HEK293 (cell line): ENCODE results near the gene NINL.
A peak's percentile ranks its signal among the peaks of the same experiment; 100 is the strongest.

Experiments
- CTCF ChIA-PET: fragments of 350-600 bp; formaldehyde crosslinking; extraction: SDS; loops from one replicate; lab custom pipeline; 2021; ENCODE audit warnings: antibody characterized with exemption; lab: Yijun Ruan, JAX
- POLR2A ChIA-PET: fragments of 300-600 bp; formaldehyde crosslinking; extraction: SDS; loops from one replicate; lab custom pipeline; 2020; ENCODE audit warnings: antibody characterized with exemption, inconsistent platforms; lab: Yijun Ruan, JAX
- H3K27ac ChIP-seq: fragments of 200-500 bp; sonication (Bioruptor generic); 2 replicates; pipeline ENCODE4 v1.5.1; 2014; ENCODE audit warnings: low read depth, low read length, control low read depth, inconsistent platforms; ENCODE audit errors: extremely low read depth
- H3K36me3 ChIP-seq, 2 experiments: fragments of 200-500 bp in 1 of 2; sonication (Bioruptor generic) in 1 of 2; 1 replicate in 1 of 2; 2 replicates in 1 of 2; pipeline ENCODE4 v1.5.1; 2014 to 2017; ENCODE audit warnings: inconsistent platforms in 2 of 2, low read length in 2 of 2; ENCODE audit not compliant: control insufficient read depth in 2 of 2, insufficient read depth in 1 of 2
- H3K4me1 ChIP-seq: fragments of 200-500 bp; sonication (Bioruptor generic); 2 replicates; pipeline ENCODE4 v1.5.1; 2014; ENCODE audit warnings: mild to moderate bottlenecking, low read length, inconsistent platforms; ENCODE audit not compliant: control insufficient read depth, insufficient read depth
- H3K4me3 ChIP-seq: 2 replicates; pipeline ENCODE4 v1.5.1; 2011; ENCODE audit warnings: low read depth, mild to moderate bottlenecking, control low read depth, low read length, moderate library complexity
- H3K9me3 ChIP-seq: fragments of 200-500 bp; sonication (Bioruptor generic); 2 replicates; pipeline ENCODE4 v1.5.1; 2014; ENCODE audit warnings: low read depth, low read length, inconsistent platforms; ENCODE audit not compliant: control insufficient read depth, insufficient read depth
- FEZF1 ChIP-seq: fragments of 450-650 bp; formaldehyde crosslinking; IDR thresholded peaks from 2 replicates; pipeline ENCODE4 v1.5.1; 2016; ENCODE audit warnings: missing biosample characterization, missing genetic modification characterization
- IKZF3 ChIP-seq: fragments of 450-650 bp; IDR thresholded peaks from 2 replicates; pipeline ENCODE4 v1.5.0; 2018; ENCODE audit warnings: missing biosample characterization, mild to moderate bottlenecking, missing genetic modification characterization, moderate library complexity
- MZF1 ChIP-seq: fragments of 450-650 bp; formaldehyde crosslinking; IDR thresholded peaks from 2 replicates; pipeline ENCODE4 v1.5.1; 2017; ENCODE audit warnings: missing biosample characterization, missing genetic modification characterization, borderline replicate concordance
- PRDM4 ChIP-seq: fragments of 450-650 bp; formaldehyde crosslinking; IDR thresholded peaks from 2 replicates; pipeline ENCODE4 v1.5.1; 2017; ENCODE audit warnings: missing biosample characterization, missing genetic modification characterization
- SCRT1 ChIP-seq: fragments of 450-650 bp; formaldehyde crosslinking; IDR thresholded peaks from 2 replicates; pipeline ENCODE4 v1.5.1; 2016; ENCODE audit warnings: missing biosample characterization, missing genetic modification characterization, borderline replicate concordance
- SETDB1 ChIP-seq: IDR thresholded peaks from one replicate; pipeline ENCODE4 v1.6.1; 2017; ENCODE audit warnings: mild to moderate bottlenecking, low read length, moderate library complexity, mixed read lengths; ENCODE audit not compliant: insufficient read length
- SP2 ChIP-seq: fragments of 450-650 bp; formaldehyde crosslinking; IDR thresholded peaks from 2 replicates; pipeline ENCODE4 v1.5.1; 2016; ENCODE audit warnings: missing biosample characterization, missing genetic modification characterization
- SP3 ChIP-seq: fragments of 450-650 bp; formaldehyde crosslinking; IDR thresholded peaks from 2 replicates; pipeline ENCODE4 v1.5.1; 2016; ENCODE audit warnings: missing biosample characterization, missing genetic modification characterization
- WT1 ChIP-seq: fragments of 450-650 bp; formaldehyde crosslinking; IDR thresholded peaks from 2 replicates; pipeline ENCODE4 v1.5.1; 2016; ENCODE audit warnings: missing biosample characterization, missing genetic modification characterization
- ZBTB1 ChIP-seq: fragments of 450-650 bp; formaldehyde crosslinking; IDR thresholded peaks from 2 replicates; pipeline ENCODE4 v1.5.1; 2016; ENCODE audit warnings: missing biosample characterization, missing genetic modification characterization
- ZBTB20 ChIP-seq: fragments of 450-650 bp; formaldehyde crosslinking; IDR thresholded peaks from 2 replicates; pipeline ENCODE4 v1.5.1; 2016; ENCODE audit warnings: missing biosample characterization, missing genetic modification characterization
- ZBTB26 ChIP-seq: fragments of 450-650 bp; formaldehyde crosslinking; optimal IDR thresholded peaks from 2 replicates; pipeline ENCODE3; 2016; ENCODE audit warnings: missing biosample characterization, mild to moderate bottlenecking, missing genetic modification characterization
- ZBTB48 ChIP-seq: fragments of 450-650 bp; formaldehyde crosslinking; IDR thresholded peaks from 2 replicates; pipeline ENCODE4 v1.5.1; 2016; ENCODE audit warnings: missing biosample characterization, missing genetic modification characterization
- ZNF211 ChIP-seq: fragments of 450-650 bp; formaldehyde crosslinking; IDR thresholded peaks from 2 replicates; pipeline ENCODE4 v1.5.1; 2016; ENCODE audit warnings: low read depth, missing biosample characterization, missing genetic modification characterization
- ZNF223 ChIP-seq: fragments of 450-650 bp; formaldehyde crosslinking; IDR thresholded peaks from 2 replicates; pipeline ENCODE4 v1.5.1; 2016; ENCODE audit warnings: missing biosample characterization, missing genetic modification characterization
- ZNF280C ChIP-seq: fragments of 450-650 bp; formaldehyde crosslinking; IDR thresholded peaks from 2 replicates; pipeline ENCODE4 v1.5.1; 2016; ENCODE audit warnings: missing biosample characterization, missing genetic modification characterization
- ZNF302 ChIP-seq: fragments of 450-650 bp; formaldehyde crosslinking; IDR thresholded peaks from 2 replicates; pipeline ENCODE4 v1.5.1; 2016; ENCODE audit warnings: missing biosample characterization, missing genetic modification characterization, low read depth
- ZNF488 ChIP-seq: fragments of 450-650 bp; formaldehyde crosslinking; IDR thresholded peaks from 2 replicates; pipeline ENCODE4 v1.5.1; 2016; ENCODE audit warnings: missing biosample characterization, missing genetic modification characterization
- ZNF580 ChIP-seq: fragments of 450-650 bp; formaldehyde crosslinking; IDR thresholded peaks from 2 replicates; pipeline ENCODE4 v1.5.1; 2016; ENCODE audit warnings: missing biosample characterization, missing genetic modification characterization
- ZNF600 ChIP-seq: fragments of 450-650 bp; formaldehyde crosslinking; IDR thresholded peaks from 2 replicates; pipeline ENCODE4 v1.5.1; 2016; ENCODE audit warnings: missing biosample characterization, missing genetic modification characterization
- ZNF610 ChIP-seq: fragments of 450-650 bp; formaldehyde crosslinking; IDR thresholded peaks from 2 replicates; pipeline ENCODE4 v1.5.1; 2016; ENCODE audit warnings: missing biosample characterization, missing genetic modification characterization, borderline replicate concordance
- ZNF626 ChIP-seq: fragments of 450-650 bp; sonication (Bioruptor Pico); formaldehyde crosslinking; IDR thresholded peaks from 2 replicates; pipeline ENCODE4 v1.5.1; 2018; ENCODE audit warnings: missing biosample characterization, missing genetic modification characterization, inconsistent platforms
- ZNF629 ChIP-seq: fragments of 450-650 bp; formaldehyde crosslinking; IDR thresholded peaks from 2 replicates; pipeline ENCODE4 v1.5.1; 2017; ENCODE audit warnings: missing biosample characterization, missing genetic modification characterization
- ZNF645 ChIP-seq: fragments of 450-650 bp; formaldehyde crosslinking; IDR thresholded peaks from 2 replicates; pipeline ENCODE4; 2016; ENCODE audit warnings: missing biosample characterization, missing genetic modification characterization
- ZNF692 ChIP-seq: fragments of 450-650 bp; formaldehyde crosslinking; IDR thresholded peaks from 2 replicates; pipeline ENCODE4 v1.5.1; 2016; ENCODE audit warnings: missing biosample characterization, missing genetic modification characterization
- ZSCAN5A ChIP-seq: fragments of 450-650 bp; formaldehyde crosslinking; IDR thresholded peaks from 2 replicates; pipeline ENCODE4 v1.5.1; 2016; ENCODE audit warnings: missing biosample characterization, missing genetic modification characterization

The NINL gene

GRCh38 chr20:25623736-25624499 lies 38.6 kb upstream of the NINL start, which contains the start of gene NANP:
TSS of gene NANP (minus strand) at chr20:25624014. CDS start at chr20:25623948, 66 bp downstream.
- CTCF ChIA-PET: no interaction called here
- H3K9me3 ChIP-seq: no peaks in the 10 kb centered on the region
- peaks cover 0 to 6% of the 10 kb centered on the region in 2 experiments; a peak in 1 of 3 replicates for H3K36me3 ChIP-seq
- POLR2A ChIA-PET: no interaction called here
- peak within 1 kb of the TSS; percentile 95 for H3K27ac ChIP-seq
- peak within 1 kb of the TSS; percentile 73 for H3K4me3 ChIP-seq
- H3K4me1 ChIP-seq: peaks cover 4% of the 10 kb centered on the region; the same call in 1 of the 2 replicates
- TF ChIP-seq SCRT1 (peak; percentile 95), ZNF645 (tag by site-specific recombination) (no peak), ZNF629 (tag by site-specific recombination) (peak; percentile 32; the same call in 1 of the 2 replicates), ZBTB20 (peak; percentile 79), ZNF626 (tag by site-specific recombination) (no peak), MZF1 (tag by site-specific recombination) (no peak), ZNF211 (no peak), ZNF488 (tag by site-specific recombination) (peak; percentile 10; the same call in 1 of the 2 replicates), SETDB1 (peak; percentile 64), ZBTB26 (peak; percentile 79), SP3 (tag by site-specific recombination) (peak; percentile 88), ZNF610 (peak; percentile 85), FEZF1 (tag by site-specific recombination) (no peak), ZBTB48 (tag by site-specific recombination) (peak; percentile 89), ZSCAN5A (tag by site-specific recombination) (peak; percentile 95), ZNF223 (tag by site-specific recombination) (no peak), ZBTB1 (tag by site-specific recombination) (peak; percentile 67; the same call in 1 of the 2 replicates), PRDM4 (tag by site-specific recombination) (peak; percentile 43), SP2 (tag by site-specific recombination) (peak; percentile 74), ZNF580 (no peak), ZNF302 (tag by site-specific recombination) (no peak), IKZF3 (peak; percentile 86), ZNF280C (tag by site-specific recombination) (no peak), WT1 (tag by site-specific recombination) (peak; percentile 40; the same call in 1 of the 2 replicates), ZNF692 (peak; percentile 75; the same call in 1 of the 2 replicates), ZNF600 (tag by site-specific recombination) (peak; percentile 74)
